Endothelial cell (in vitro differentiated cells): ENCODE results near the gene MPI. TPM values are rescaled to one million over a fixed set of nuclear protein-coding genes. Genes with fewer than 3 reads are reported as not detected.
A peak's percentile ranks its signal among the peaks of the same experiment; 100 is the strongest.

Source experiments
- DNase-seq: peaks from one replicate; pipeline ENCODE4 v3.0.0; 2021; ENCODE audit warnings: low spot score
- H3K27ac Mint-ChIP-seq: one replicate; pipeline ENCODE4 v1.8.0; 2021; ENCODE audit warnings: mixed read lengths, inconsistent platforms; ENCODE audit not compliant: unreplicated experiment
- H3K27me3 Mint-ChIP-seq: one replicate; pipeline ENCODE4 v1.8.0; 2021; ENCODE audit warnings: mild to moderate bottlenecking, moderate library complexity, mixed read lengths, inconsistent platforms; ENCODE audit not compliant: unreplicated experiment
- H3K36me3 Mint-ChIP-seq: one replicate; pipeline ENCODE4 v1.8.0; 2021; ENCODE audit warnings: mild to moderate bottlenecking, low read depth, mixed read lengths, inconsistent platforms; ENCODE audit not compliant: unreplicated experiment
- H3K4me1 Mint-ChIP-seq: one replicate; pipeline ENCODE4 v1.8.0; 2021; ENCODE audit warnings: mild to moderate bottlenecking, mixed read lengths, inconsistent platforms; ENCODE audit not compliant: unreplicated experiment
- H3K4me3 Mint-ChIP-seq: one replicate; pipeline ENCODE4 v1.8.0; 2021; ENCODE audit warnings: mild to moderate bottlenecking, mixed read lengths, inconsistent platforms; ENCODE audit not compliant: unreplicated experiment
- H3K9me3 Mint-ChIP-seq: one replicate; pipeline ENCODE4 v1.8.0; 2021; ENCODE audit warnings: mixed read lengths, inconsistent platforms; ENCODE audit not compliant: unreplicated experiment
- total RNA-seq: library from RNA; stranded (reverse); fragmentation: NEBNext Ultra II Directional; extraction: Animal tissue kit (Norgen Biotek cat#: 25700); gene quantifications from one replicate; pipeline ENCODE4 v1.2.1, GENCODE V29; 2021; ENCODE audit not compliant: unreplicated experiment
- TF ChIP-seq, protein P1 (sequence below): fragments of 200-600 bp; sonication (generic); IDR thresholded peaks from one replicate; pipeline ENCODE4 v1.5.0; 2021; ENCODE audit warnings: antibody characterized with exemption; ENCODE audit not compliant: unreplicated experiment

Gene MPI
- total RNA-seq, 1 donor from 2014 or later = 22.2 TPM

DNA sequence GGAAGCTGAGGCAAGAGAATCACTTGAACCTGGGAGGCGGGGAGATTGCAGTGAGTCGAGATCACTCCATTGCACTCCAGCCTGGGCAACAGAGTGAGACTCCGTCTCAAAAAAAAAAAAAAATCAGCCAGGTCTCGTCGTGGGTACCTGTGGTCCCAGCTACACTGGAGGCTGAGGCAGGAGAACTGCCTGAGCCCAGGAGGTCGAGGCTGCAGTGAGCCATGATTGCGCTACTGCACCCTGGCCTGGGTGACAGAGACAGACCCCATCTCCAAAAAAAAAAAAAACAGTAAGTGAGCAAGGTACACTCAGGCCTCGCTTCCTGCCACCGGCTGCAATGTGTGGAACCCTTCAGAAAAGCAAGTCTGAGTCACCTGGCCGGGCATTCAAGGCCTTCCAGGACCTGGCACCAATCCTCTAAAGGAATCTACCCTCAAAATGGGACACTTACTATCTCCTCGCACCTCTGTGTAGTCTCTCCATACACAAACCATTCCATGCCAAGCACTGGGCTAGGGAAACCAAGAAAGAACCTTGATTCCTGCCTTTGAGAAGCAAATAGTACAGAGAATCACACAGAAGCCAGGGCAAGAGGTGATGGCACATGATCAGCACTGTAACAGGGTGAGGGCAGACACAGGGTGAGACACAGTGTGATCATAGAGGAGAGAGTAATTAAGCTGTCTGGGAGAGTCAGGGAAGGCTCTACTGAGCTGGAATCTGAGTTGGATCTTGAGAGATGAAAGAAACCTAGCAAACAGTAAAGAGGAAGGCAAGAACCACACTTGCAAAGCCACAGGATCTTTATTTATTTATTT is 26.4 kb upstream of the MPI start:
- TF ChIP-seq, protein P1, sequence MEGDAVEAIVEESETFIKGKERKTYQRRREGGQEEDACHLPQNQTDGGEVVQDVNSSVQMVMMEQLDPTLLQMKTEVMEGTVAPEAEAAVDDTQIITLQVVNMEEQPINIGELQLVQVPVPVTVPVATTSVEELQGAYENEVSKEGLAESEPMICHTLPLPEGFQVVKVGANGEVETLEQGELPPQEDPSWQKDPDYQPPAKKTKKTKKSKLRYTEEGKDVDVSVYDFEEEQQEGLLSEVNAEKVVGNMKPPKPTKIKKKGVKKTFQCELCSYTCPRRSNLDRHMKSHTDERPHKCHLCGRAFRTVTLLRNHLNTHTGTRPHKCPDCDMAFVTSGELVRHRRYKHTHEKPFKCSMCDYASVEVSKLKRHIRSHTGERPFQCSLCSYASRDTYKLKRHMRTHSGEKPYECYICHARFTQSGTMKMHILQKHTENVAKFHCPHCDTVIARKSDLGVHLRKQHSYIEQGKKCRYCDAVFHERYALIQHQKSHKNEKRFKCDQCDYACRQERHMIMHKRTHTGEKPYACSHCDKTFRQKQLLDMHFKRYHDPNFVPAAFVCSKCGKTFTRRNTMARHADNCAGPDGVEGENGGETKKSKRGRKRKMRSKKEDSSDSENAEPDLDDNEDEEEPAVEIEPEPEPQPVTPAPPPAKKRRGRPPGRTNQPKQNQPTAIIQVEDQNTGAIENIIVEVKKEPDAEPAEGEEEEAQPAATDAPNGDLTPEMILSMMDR = no peak
- H3K4me1 Mint-ChIP-seq = peaks cover 35% of the 10 kb centered on the region
- H3K27ac Mint-ChIP-seq = peak overlapping the region; percentile 1
- peaks cover 30% of the 10 kb centered on the region for H3K36me3 Mint-ChIP-seq
- peak overlapping the region; percentile 5 for H3K4me3 Mint-ChIP-seq
- DNase-seq = no peak
- peaks cover 6% of the 10 kb centered on the region for H3K27me3 Mint-ChIP-seq
- peaks cover 5% of the 10 kb centered on the region for H3K9me3 Mint-ChIP-seq

DNA sequence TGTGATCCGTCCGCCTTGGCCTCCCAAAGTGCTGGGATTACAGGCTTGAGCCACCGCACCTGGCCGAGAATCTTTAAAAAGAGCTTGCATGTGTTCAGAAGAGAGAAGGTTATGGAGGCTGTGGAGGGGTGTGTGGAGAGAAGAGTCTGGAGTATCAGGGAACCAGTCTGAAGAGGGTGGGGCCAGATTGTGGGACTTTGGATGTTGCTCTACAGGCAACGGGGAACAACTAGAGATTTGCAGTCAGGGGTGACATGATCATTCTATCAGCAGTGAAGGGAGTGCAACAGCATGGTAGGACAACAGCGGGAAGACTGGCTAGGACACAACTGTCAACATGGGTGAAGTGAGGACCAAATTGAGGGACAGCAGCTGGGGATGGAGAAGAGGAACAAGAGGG is 25.5 kb upstream of the MPI start:
- no peak for DNase-seq
- H3K4me3 Mint-ChIP-seq = peak overlapping the region; percentile 7
- H3K27ac Mint-ChIP-seq = no peak overlapping the region
- H3K9me3 Mint-ChIP-seq = peaks cover 5% of the 10 kb centered on the region
- peaks cover 6% of the 10 kb centered on the region for H3K27me3 Mint-ChIP-seq
- TF ChIP-seq, protein P1 = no peak
- H3K36me3 Mint-ChIP-seq = peaks cover 30% of the 10 kb centered on the region
- peaks cover 34% of the 10 kb centered on the region for H3K4me1 Mint-ChIP-seq

DNA sequence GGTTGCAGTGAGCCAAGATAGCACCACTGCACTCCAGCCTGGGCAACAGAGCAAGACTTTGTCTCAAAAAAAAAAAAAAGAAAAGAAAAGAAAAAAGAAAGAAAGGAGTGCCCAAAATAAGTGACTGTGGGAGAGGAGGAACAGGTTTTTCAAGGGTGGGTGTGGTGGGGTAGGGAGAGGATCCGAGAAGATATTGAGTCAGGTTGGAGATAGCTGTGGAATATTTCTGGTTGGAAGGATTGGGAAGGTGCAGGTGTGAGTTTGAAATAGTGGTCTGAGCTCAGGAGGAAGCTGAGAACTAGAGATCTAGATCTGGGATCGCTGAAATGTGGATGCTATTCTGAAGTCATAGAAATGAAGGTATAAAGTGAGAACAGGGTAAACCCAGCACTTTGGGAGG is 24.5 kb upstream of the MPI start:
- Mint-ChIP-seq H3K4me1 (peaks cover 42% of the 10 kb centered on the region), H3K27me3 (peaks cover 4% of the 10 kb centered on the region), H3K36me3 (peaks cover 30% of the 10 kb centered on the region), H3K4me3 (no peak overlapping the region), H3K27ac (peak overlapping the region; percentile 52), H3K9me3 (peaks cover 5% of the 10 kb centered on the region)
- DNase-seq = no peak
- TF ChIP-seq, protein P1 = no peak

DNA sequence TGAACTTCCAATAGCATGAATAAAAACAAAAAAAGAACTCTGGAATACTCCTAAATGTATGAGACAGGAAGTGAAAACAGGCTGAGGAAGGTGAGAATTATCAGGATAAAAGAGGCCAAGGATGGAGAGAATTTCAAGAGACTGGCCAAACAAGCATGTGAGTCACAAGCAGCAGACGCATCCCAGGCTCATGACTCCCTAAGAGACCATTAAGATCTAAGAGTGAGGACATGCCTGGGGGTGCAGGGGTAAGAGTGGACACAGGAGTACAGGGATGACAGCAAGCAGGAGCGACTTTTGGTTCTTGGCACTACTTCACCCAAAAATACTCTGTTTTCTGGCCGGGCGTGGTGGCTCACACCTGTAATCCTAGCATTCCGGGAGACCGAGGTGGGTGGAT is 23.8 kb upstream of the MPI start:
- TF ChIP-seq, protein P1 = no peak
- Mint-ChIP-seq H3K27me3 (peaks cover 4% of the 10 kb centered on the region), H3K27ac (peak overlapping the region; percentile 17), H3K9me3 (peaks cover 5% of the 10 kb centered on the region), H3K4me1 (peaks cover 50% of the 10 kb centered on the region), H3K4me3 (peak overlapping the region; percentile 38), H3K36me3 (peaks cover 30% of the 10 kb centered on the region)
- no peak for DNase-seq

DNA sequence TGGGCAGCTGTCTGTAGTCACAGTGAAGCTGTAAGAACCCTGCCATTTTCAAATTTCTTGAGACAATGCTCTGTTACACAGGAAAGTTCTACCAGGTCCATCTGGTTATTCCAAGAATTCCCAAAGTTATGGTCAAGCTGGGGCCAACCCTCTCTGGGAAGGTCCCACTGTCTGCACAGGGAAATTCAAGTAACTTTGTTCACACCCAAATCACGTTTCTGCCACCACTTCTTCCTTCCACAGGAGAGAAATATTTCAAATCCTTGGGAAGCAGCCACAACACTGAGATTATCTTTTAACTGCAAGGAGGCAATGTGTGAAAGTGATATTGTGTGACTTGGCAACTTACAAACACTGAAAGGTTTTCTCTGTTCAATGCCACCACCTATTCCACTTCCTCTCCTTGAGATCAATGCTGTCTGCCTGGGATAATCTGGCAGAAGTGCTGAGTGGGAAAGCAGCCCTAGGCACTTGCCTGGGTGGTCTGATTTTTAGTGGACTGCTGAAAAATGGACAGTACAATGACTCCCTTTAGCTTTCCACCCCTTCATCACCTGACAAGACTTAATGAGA is 22.3 kb upstream of the MPI start:
- H3K4me1 Mint-ChIP-seq = peaks cover 53% of the 10 kb centered on the region
- peaks cover 8% of the 10 kb centered on the region for H3K27me3 Mint-ChIP-seq
- TF ChIP-seq, protein P1 = no peak
- H3K4me3 Mint-ChIP-seq = peak overlapping the region; percentile 29
- H3K36me3 Mint-ChIP-seq = peaks cover 30% of the 10 kb centered on the region
- peaks cover 5% of the 10 kb centered on the region for H3K9me3 Mint-ChIP-seq
- DNase-seq = no peak
- no peak overlapping the region for H3K27ac Mint-ChIP-seq
